ENCODE data around the gene HAGHL.
"Not testable (repeated sequence)": the region's sequence is repeated elsewhere in the genome, so short reads cannot be mapped to it uniquely, and the experiment has no call there.

DNA sequence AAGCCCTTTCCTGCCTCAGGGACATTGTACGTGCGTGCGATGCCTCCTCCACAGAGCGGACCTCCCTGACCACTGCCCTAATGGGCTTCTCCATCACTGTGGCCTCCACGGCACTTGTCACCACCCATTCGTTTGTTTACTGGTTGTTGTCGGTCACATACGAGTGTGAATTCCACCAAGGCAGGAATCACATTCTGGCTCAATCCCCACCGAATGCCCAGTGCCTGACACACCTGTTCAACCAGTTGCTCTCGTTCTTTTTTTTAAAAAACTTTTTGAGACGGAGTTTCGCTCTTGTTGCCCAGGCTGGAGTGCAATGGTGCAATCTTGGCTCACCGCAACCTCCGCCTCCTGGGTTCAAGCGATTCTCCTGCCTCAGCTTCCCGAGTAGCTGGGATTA is 35.7 kb upstream of the HAGHL start:
- not testable (repeated sequence) for TF ChIP-seq POLR2A, POLR2AphosphoS5, EP300 (IDR thresholded peaks at IDR 0.05)
- TF ChIP-seq, protein P1, sequence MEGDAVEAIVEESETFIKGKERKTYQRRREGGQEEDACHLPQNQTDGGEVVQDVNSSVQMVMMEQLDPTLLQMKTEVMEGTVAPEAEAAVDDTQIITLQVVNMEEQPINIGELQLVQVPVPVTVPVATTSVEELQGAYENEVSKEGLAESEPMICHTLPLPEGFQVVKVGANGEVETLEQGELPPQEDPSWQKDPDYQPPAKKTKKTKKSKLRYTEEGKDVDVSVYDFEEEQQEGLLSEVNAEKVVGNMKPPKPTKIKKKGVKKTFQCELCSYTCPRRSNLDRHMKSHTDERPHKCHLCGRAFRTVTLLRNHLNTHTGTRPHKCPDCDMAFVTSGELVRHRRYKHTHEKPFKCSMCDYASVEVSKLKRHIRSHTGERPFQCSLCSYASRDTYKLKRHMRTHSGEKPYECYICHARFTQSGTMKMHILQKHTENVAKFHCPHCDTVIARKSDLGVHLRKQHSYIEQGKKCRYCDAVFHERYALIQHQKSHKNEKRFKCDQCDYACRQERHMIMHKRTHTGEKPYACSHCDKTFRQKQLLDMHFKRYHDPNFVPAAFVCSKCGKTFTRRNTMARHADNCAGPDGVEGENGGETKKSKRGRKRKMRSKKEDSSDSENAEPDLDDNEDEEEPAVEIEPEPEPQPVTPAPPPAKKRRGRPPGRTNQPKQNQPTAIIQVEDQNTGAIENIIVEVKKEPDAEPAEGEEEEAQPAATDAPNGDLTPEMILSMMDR (IDR thresholded peaks at IDR 0.05): not testable (repeated sequence)
